Testis (tissue), 3 donors: ENCODE data around the gene P3H2. TPM values are rescaled to one million over a fixed set of nuclear protein-coding genes. Genes with fewer than 3 reads are reported as not detected.
"Not testable (repeated sequence)": the region's sequence is repeated elsewhere in the genome, so short reads cannot be mapped to it uniquely, and the experiment has no call there.

Experiments used
- DNase-seq: peaks from one replicate; pipeline ENCODE4 v3.0.0-alpha.2; 2019
- H3K27ac ChIP-seq, 2 donors: fragments of 200-600 bp; sonication (generic); one replicate each; pipeline ENCODE4 v1.5.1; 2019
- H3K27me3 ChIP-seq: fragments of 200-600 bp; sonication (generic); one replicate; pipeline ENCODE4 v1.5.1; 2019
- H3K36me3 ChIP-seq: fragments of 200-600 bp; sonication (generic); one replicate; pipeline ENCODE4 v1.5.1; 2017; ENCODE audit warnings: low read depth; ENCODE audit errors: missing control alignments
- H3K4me1 ChIP-seq: fragments of 200-600 bp; sonication (generic); one replicate; pipeline ENCODE4 v1.5.1; 2019
- H3K4me3 ChIP-seq, 2 donors: fragments of 200-600 bp; sonication (generic); one replicate each; pipeline ENCODE4 v1.5.1; 2017 to 2019
- H3K9me3 ChIP-seq: fragments of 200-600 bp; sonication (generic); one replicate; pipeline ENCODE4 v1.5.1; 2017
- CTCF ChIP-seq, 3 experiments: fragments of 450-650 bp in 2 of 3; fragments of 200-600 bp in 1 of 3; sonication (generic) in 1 of 3; IDR thresholded peaks; one replicate each; pipeline ENCODE4 v1.5.1; 2016 to 2019; ENCODE audit warnings: antibody characterized with exemption in 3 of 3, mild to moderate bottlenecking in 2 of 3, moderate library complexity in 1 of 3
- POLR2A ChIP-seq: fragments of 450-650 bp; IDR thresholded peaks from one replicate; pipeline ENCODE4 v1.6.1; 2017; ENCODE audit warnings: antibody characterized with exemption, mild to moderate bottlenecking, moderate library complexity
- WGBS, 2 donors: methylation state at CpG; one replicate each; pipeline ENCODE4 v1.1.5; 2018; 5-methylcytosine and 5-hydroxymethylcytosine counted together
- intact Hi-C: fragments of 100-400 bp; cut with DNase I; formaldehyde crosslinking; loops from one replicate; pipeline ENCODE4 v1.15.1; 2023; ENCODE audit warnings: low total_unique reads
- polyA plus RNA-seq: library from polyadenylated mRNA; stranded (reverse); fragments of 350-450 nt; fragmentation: Illumina TruSeq; extraction: RNeasy Lipid Tissue Mini Kit (QIAGEN cat#74804); gene quantifications from one replicate; pipeline ENCODE4 v1.2.3, GENCODE V29; 2014; ENCODE audit warnings: low read depth, low replicate concordance; ENCODE audit not compliant: insufficient read depth
- total RNA-seq, 2 donors: library from RNA; depleted of rRNA; stranded (reverse); fragments of >200 nt; gene quantifications; one replicate each; pipeline ENCODE4 v1.2.3, GENCODE V29; 2016

Gene P3H2
- total and polyA plus RNA-seq, 3 donors from 2014 or later: 7.2 to 11.0 (median 10.1) TPM

GRCh38 chr3:189964623-189965332, 155.9 kb downstream of the P3H2 start:
- no peak for DNase-seq
- intact Hi-C loops: loop anchor here (10.0 kb wide), 1 partner anchor 240 kb away; no protein-coding TSS in a partner anchor
- Histone ChIP-seq H3K4me3 (no peak overlapping the region), H3K9me3 (no peaks in the 10 kb centered on the region), H3K27me3 (no peaks in the 10 kb centered on the region), H3K4me1 (no peaks in the 10 kb centered on the region), H3K36me3 (no peaks in the 10 kb centered on the region), H3K27ac (no peak overlapping the region)
- TF ChIP-seq POLR2A (no peak), CTCF (IDR thresholded peaks at IDR 0.05) (no peak)
- WGBS, 2 donors: 84 to 93% methylated on average over 9 of the region's 9 CpGs

- no peaks in the 10 kb centered on the region for H3K9me3 ChIP-seq
- no peaks in the 10 kb centered on the region for H3K36me3 ChIP-seq
- WGBS, 2 donors: 83 to 85% methylated on average over 4 of the region's 4 CpGs
- no peak overlapping the region for H3K27ac ChIP-seq
- intact Hi-C loops: loop anchor here (10.0 kb wide), 1 partner anchor 242 kb away; no protein-coding TSS in a partner anchor
- no peak overlapping the region for H3K4me3 ChIP-seq
- no peak for DNase-seq
- TF ChIP-seq CTCF (IDR thresholded peaks at IDR 0.05): no peak
- TF ChIP-seq POLR2A: no peak
- H3K4me1 ChIP-seq: no peaks in the 10 kb centered on the region
- H3K27me3 ChIP-seq: no peaks in the 10 kb centered on the region
Observed at GRCh38 chr3:189962466-189962865, 158.2 kb downstream of the P3H2 start.

- peak; percentile 87 for DNase-seq
- H3K27ac ChIP-seq: no peak overlapping the region
Observed at GRCh38 chr3:189961522-189962161, 159.1 kb downstream of the P3H2 start.

GRCh38 chr3:189961086-189961485, 159.6 kb downstream of the P3H2 start:
- not testable (repeated sequence) for H3K9me3 ChIP-seq, H3K27ac ChIP-seq, DNase-seq, H3K4me1 ChIP-seq, H3K4me3 ChIP-seq, H3K27me3 ChIP-seq, H3K36me3 ChIP-seq
- WGBS, 2 donors: 59 to 71% methylated on average over 10 of the region's 10 CpGs
- intact Hi-C loops: loop anchor here (10.0 kb wide), 1 partner anchor 244 kb away; no protein-coding TSS in a partner anchor

More at GRCh38 chr3:189961522-189962161, 159.1 kb downstream of the P3H2 start:
- WGBS, 2 donors: 3 to 4% methylated on average over 8 of the region's 8 CpGs
- no peaks in the 10 kb centered on the region for H3K9me3 ChIP-seq
- TF ChIP-seq POLR2A: no peak
- TF ChIP-seq CTCF (IDR thresholded peaks at IDR 0.05): peak; percentile 79 to 94 (median 89)
- no peak overlapping the region for H3K4me3 ChIP-seq
- no peaks in the 10 kb centered on the region for H3K4me1 ChIP-seq
- no peaks in the 10 kb centered on the region for H3K36me3 ChIP-seq
- intact Hi-C loops: loop anchor here (10.0 kb wide), 1 partner anchor 243 kb away; no protein-coding TSS in a partner anchor
- H3K27me3 ChIP-seq: no peaks in the 10 kb centered on the region
